AG09319 (cell line): ENCODE measurements around the gene MYO5B.

Source experiments
- DNase-seq: peaks from one replicate; pipeline ENCODE4 v3.0.0-alpha.2; 2010; ENCODE audit warnings: low read depth; ENCODE audit errors: extremely low read depth
- CTCF ChIP-seq: IDR thresholded peaks from 2 replicates; pipeline ENCODE4 v1.5.1; 2011; ENCODE audit warnings: low read depth, mild to moderate bottlenecking, inconsistent platforms, low read length, moderate library complexity

MYO5B gene

GRCh38 chr18:50144540-50144939, 50.4 kb downstream of the MYO5B start:
- no peak for DNase-seq
- no peak for TF ChIP-seq CTCF

DNA sequence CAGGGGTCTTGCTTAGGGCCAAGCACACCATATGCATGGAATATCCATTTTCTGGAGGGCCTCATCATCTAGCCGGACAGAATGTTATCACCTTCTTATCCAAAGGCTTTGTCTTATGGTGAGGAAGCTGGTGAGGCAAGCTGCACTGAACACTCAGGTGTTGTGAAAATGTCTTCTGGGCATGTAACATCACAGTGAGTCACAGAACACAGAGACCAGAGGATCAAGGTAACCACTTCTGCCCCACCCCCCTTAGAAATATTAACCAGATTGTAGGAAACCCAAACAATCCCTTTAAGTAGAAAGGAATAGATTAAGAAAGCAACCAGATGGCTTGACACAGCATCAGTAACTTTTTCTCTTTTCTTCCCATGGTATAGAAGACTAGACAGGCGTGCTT, 51.1 kb downstream of the MYO5B start:
- TF ChIP-seq CTCF, result no peak
- DNase-seq, result no peak

DNA sequence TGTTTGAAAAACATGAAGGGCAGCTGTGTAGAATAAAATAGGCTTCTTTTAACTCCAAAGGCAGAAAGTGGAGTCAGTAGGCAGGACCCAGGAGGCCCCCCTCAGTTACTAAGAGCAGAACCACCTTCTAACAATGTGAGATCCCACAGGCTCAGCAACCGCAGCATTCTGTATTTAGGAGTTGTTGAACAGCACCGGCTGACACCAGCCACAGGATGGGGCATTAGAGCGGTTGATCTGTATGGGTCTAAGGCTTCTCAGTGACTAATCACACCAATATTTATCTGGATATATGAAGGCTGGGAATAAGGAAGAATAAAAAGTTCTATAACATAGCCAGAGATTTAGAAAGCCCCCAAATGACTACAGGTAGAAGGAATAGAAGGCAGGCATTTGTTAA, 51.7 kb downstream of the MYO5B start:
- no peak for TF ChIP-seq CTCF
- DNase-seq, result no peak

GRCh38 chr18:50142441-50143120, 52.4 kb downstream of the MYO5B start:
- no peak for DNase-seq
- TF ChIP-seq CTCF, result no peak

DNA sequence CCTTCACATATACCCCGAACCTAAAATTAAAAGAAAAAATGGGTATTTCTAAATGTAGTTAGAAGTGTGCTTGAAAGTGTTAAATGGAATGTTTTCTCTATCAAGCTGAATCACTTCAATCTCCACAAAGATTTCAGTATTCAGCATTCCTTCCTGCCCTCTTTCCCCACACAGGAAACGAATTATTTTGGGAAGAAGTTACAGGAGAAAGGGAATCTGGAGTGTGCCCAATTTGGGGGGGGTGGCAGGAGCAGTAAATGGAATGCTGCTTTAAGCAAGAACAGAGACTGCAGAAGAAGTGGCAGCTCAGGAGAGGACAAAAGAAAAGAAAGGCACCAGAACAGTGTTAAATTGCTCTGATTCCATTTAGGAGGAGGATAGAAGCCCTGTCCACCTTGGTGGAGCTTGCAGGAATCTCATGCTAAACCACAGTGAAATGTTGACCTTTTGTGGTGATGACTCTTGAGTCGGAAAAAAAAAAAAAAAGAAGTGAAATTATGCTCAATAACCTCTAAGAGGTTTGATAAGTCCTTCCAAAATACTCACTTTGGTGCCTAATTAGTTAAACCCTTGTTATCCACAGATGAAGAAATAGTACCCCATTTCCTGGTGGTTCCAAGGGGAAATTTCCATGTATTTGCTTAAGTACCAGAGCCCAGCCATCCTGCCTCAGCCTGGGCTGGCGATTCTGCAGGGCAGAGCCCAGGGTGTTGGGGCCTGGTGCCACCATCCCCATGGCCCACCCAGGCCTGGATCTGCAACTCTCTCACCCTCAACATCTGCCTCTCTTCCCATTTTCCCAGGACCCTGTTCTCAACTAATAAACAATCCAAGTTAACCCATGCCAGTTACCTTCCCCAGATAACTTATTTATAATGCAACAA, 56.5 kb downstream of the MYO5B start:
- no peak for DNase-seq
- TF ChIP-seq CTCF, result no peak

- no peak for TF ChIP-seq CTCF
- DNase-seq, result no peak
Observed at GRCh38 chr18:50135903-50136302, 59.0 kb downstream of the MYO5B start.

DNA sequence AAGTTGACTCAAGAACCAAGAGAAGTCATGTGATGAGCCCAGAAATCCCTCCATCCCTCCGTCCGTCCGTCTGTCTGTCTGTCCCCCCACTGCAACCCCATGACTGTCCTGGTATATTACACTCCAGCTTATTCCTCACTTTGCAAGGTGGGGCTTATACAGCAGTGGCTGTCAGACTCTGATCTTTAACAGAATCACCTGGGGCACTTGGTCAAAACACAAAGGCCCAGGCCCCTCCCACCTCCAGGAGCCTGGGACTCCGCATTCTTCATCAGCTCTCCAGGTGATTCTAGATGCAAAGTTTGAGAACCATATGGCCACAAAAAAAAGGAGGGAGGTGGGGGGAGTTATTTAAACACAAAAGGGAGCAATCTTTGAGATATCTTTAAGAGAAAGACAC, 61.4 kb downstream of the MYO5B start:
- DNase-seq, result no peak
- TF ChIP-seq CTCF, result no peak
